Calu3 (cell line): Measurements from ENCODE around the gene CEP170B. TPM values are rescaled to one million over a fixed set of nuclear protein-coding genes. Genes with fewer than 3 reads are reported as not detected.

ENCODE experiments used
- BruUV-seq: library from RNA; stranded (reverse); fragments of 400-500 nt; replicated peaks from 2 replicates; lab custom pipeline; 2021; lab: Mats Ljungman, UMichigan
- CTCF ChIA-PET: fragments of 300-600 bp; sonication (Branson Sonifier 250); formaldehyde crosslinking; loops from one replicate; lab custom pipeline; 2022; ENCODE audit warnings: antibody characterized with exemption; lab: Charles Lee
- DNase-seq: peaks from one replicate; pipeline ENCODE4 v3.0.0; 2022
- H3K27ac Mint-ChIP-seq: one replicate; pipeline ENCODE4 v1.8.0; 2022; ENCODE audit warnings: mixed read lengths; ENCODE audit not compliant: unreplicated experiment
- H3K27me3 Mint-ChIP-seq: one replicate; pipeline ENCODE4 v1.8.0; 2022; ENCODE audit warnings: mixed read lengths; ENCODE audit not compliant: unreplicated experiment
- H3K36me3 Mint-ChIP-seq: one replicate; pipeline ENCODE4 v1.8.0; 2022; ENCODE audit warnings: mild to moderate bottlenecking, moderate library complexity, mixed read lengths; ENCODE audit not compliant: insufficient read depth, unreplicated experiment
- H3K4me1 Mint-ChIP-seq: one replicate; pipeline ENCODE4 v1.8.0; 2022; ENCODE audit warnings: mild to moderate bottlenecking, low read depth, mixed read lengths; ENCODE audit not compliant: unreplicated experiment
- H3K4me3 Mint-ChIP-seq: one replicate; pipeline ENCODE4 v1.8.0; 2022; ENCODE audit warnings: mild to moderate bottlenecking, low read depth, moderate library complexity, mixed read lengths; ENCODE audit not compliant: unreplicated experiment
- H3K9me3 Mint-ChIP-seq: one replicate; pipeline ENCODE4 v1.8.0; 2022; ENCODE audit warnings: low read depth, mixed read lengths; ENCODE audit not compliant: unreplicated experiment
- CTCF ChIP-seq: fragments of 200-600 bp; IDR thresholded peaks from one replicate; pipeline ENCODE4 v1.8.0; 2022; ENCODE audit warnings: antibody characterized with exemption; ENCODE audit not compliant: unreplicated experiment
- intact Hi-C: fragments of 100-400 bp; cut with micrococcal nuclease; formaldehyde crosslinking; loops from one replicate; pipeline ENCODE4 v1.10.0; 2022; ENCODE audit not compliant: unreplicated experiment
- total RNA-seq: library from RNA; stranded (reverse); gene quantifications from 2 replicates; pipeline ENCODE4 v1.2.3, GENCODE V29; 2022

CEP170B gene
- total RNA-seq, 1 experiment from 2014 or later: 60.2 TPM

- Mint-ChIP-seq H3K27ac (no peak overlapping the region), H3K4me3 (no peak overlapping the region), H3K27me3 (no peaks in the 10 kb centered on the region), H3K36me3 (peaks cover 13% of the 10 kb centered on the region), H3K4me1 (no peaks in the 10 kb centered on the region), H3K9me3 (no peaks in the 10 kb centered on the region)
- CTCF ChIA-PET: no interaction called here
- no peak for TF ChIP-seq CTCF
- BruUV-seq: no TSS peak
- intact Hi-C loops: no loop called here
- DNase-seq: no peak
Observed at GRCh38 chr14:104935955-104936354, 70.9 kb downstream of the CEP170B start.

GRCh38 chr14:104936361-104937155, 71.5 kb downstream of the CEP170B start:
- H3K27me3 Mint-ChIP-seq: no peaks in the 10 kb centered on the region
- H3K4me1 Mint-ChIP-seq: no peaks in the 10 kb centered on the region
- no peak for DNase-seq
- H3K9me3 Mint-ChIP-seq: no peaks in the 10 kb centered on the region
- H3K36me3 Mint-ChIP-seq: peaks cover 13% of the 10 kb centered on the region
- intact Hi-C loops: no loop called here
- no peak overlapping the region for H3K4me3 Mint-ChIP-seq
- no peak overlapping the region for H3K27ac Mint-ChIP-seq
- no TSS peak for BruUV-seq
- no peak for TF ChIP-seq CTCF
- CTCF ChIA-PET: interaction anchor here (0.7 kb wide), 1 partner anchor 36 kb away, joined by 4 read pairs; no protein-coding TSS in a partner anchor

- no peak overlapping the region for H3K27ac Mint-ChIP-seq
- no peak for TF ChIP-seq CTCF
- no TSS peak for BruUV-seq
- H3K36me3 Mint-ChIP-seq: peaks cover 13% of the 10 kb centered on the region
- no peak overlapping the region for H3K4me3 Mint-ChIP-seq
- intact Hi-C loops: no loop called here
- no peak for DNase-seq
- CTCF ChIA-PET: interaction anchor here (0.7 kb wide), 1 partner anchor 37 kb away, joined by 4 read pairs; no protein-coding TSS in a partner anchor
- no peaks in the 10 kb centered on the region for H3K9me3 Mint-ChIP-seq
- no peaks in the 10 kb centered on the region for H3K4me1 Mint-ChIP-seq
- no peaks in the 10 kb centered on the region for H3K27me3 Mint-ChIP-seq
Observed at GRCh38 chr14:104937161-104937560, 72.1 kb downstream of the CEP170B start.

GRCh38 chr14:104937694-104938365, 72.8 kb downstream of the CEP170B start:
- H3K27ac Mint-ChIP-seq: no peak overlapping the region
- H3K27me3 Mint-ChIP-seq: no peaks in the 10 kb centered on the region
- BruUV-seq: TSS peak; percentile 27
- no peaks in the 10 kb centered on the region for H3K4me1 Mint-ChIP-seq
- no peak for TF ChIP-seq CTCF
- H3K9me3 Mint-ChIP-seq: no peaks in the 10 kb centered on the region
- intact Hi-C loops: no loop called here
- CTCF ChIA-PET: interaction anchor here (0.7 kb wide), 1 partner anchor 37 kb away, joined by 4 read pairs; no protein-coding TSS in a partner anchor
- DNase-seq: no peak
- peaks cover 11% of the 10 kb centered on the region for H3K36me3 Mint-ChIP-seq
- H3K4me3 Mint-ChIP-seq: no peak overlapping the region
